SU-DHL-6 (cell line): ENCODE measurements around the gene KMT5C.

ENCODE experiments used
- H2AFZ ChIP-seq: fragments of 200-600 bp; sonication (generic); 2 replicates; pipeline ENCODE4 v1.6.1; 2014; ENCODE audit warnings: low read depth, mild to moderate bottlenecking, moderate library complexity, mixed read lengths, antibody characterized with exemption, low read length; ENCODE audit not compliant: severe bottlenecking
- H3F3A ChIP-seq: fragments of 200-600 bp; shearing (Covaris generic); 2 replicates; pipeline ENCODE4 v1.6.0; 2016; ENCODE audit warnings: antibody characterized with exemption, mild to moderate bottlenecking; ENCODE audit not compliant: insufficient read depth
- H3K27ac ChIP-seq: fragments of 200-600 bp; sonication (generic); 2 replicates; pipeline ENCODE4 v1.5.1; 2016; ENCODE audit warnings: low read depth, mild to moderate bottlenecking, low read length, moderate library complexity, mixed read lengths
- H3K27me3 ChIP-seq: fragments of 200-600 bp; sonication (generic), shearing (Covaris generic); 2 replicates; pipeline ENCODE4 v1.6.0; 2014; ENCODE audit warnings: mild to moderate bottlenecking, low read length
- H3K36me3 ChIP-seq: fragments of 200-600 bp; sonication (generic); 2 replicates; pipeline ENCODE4 v1.6.1; 2014; ENCODE audit warnings: mild to moderate bottlenecking, low read length, mixed read lengths
- H3K4me2 ChIP-seq: fragments of 300-600, 200-600 bp; shearing (Covaris generic), sonication (generic); 2 replicates; pipeline ENCODE4 v1.6.0; 2014; ENCODE audit warnings: low read length, low read depth, mild to moderate bottlenecking; ENCODE audit not compliant: poor library complexity, severe bottlenecking
- H3K4me3 ChIP-seq: fragments of 200-600 bp; sonication (generic); 2 replicates; pipeline ENCODE4 v1.5.1; 2014; ENCODE audit warnings: antibody characterized with exemption, low read length, mild to moderate bottlenecking, mixed read lengths; ENCODE audit not compliant: insufficient read depth, poor library complexity, severe bottlenecking
- H3K79me2 ChIP-seq: fragments of 200-600 bp; sonication (generic); 2 replicates; pipeline ENCODE4 v1.6.1; 2014; ENCODE audit warnings: mild to moderate bottlenecking, low read length, moderate library complexity; ENCODE audit not compliant: insufficient read depth
- H3K9ac ChIP-seq: fragments of 200-600 bp; sonication (generic); 2 replicates; pipeline ENCODE4 v1.7.0; 2014; ENCODE audit warnings: mild to moderate bottlenecking, low read length
- H3K9me2 ChIP-seq: fragments of 200-600 bp; sonication (generic); replicated peaks from 2 replicates; pipeline ENCODE4 v1.6.1; 2014; ENCODE audit warnings: low read length; ENCODE audit not compliant: insufficient read depth
- H3K9me3 ChIP-seq: fragments of 200-600 bp; sonication (generic); 2 replicates; pipeline ENCODE4 v1.6.1; 2014; ENCODE audit warnings: low read length, mixed read lengths; ENCODE audit not compliant: insufficient read depth
- H4K20me1 ChIP-seq: fragments of 200-600 bp; sonication (generic); 2 replicates; pipeline ENCODE4 v1.6.1; 2014; ENCODE audit warnings: low read depth, mild to moderate bottlenecking, antibody characterized with exemption, low read length, moderate library complexity, mixed read lengths
- EZH2phosphoT487 ChIP-seq: fragments of 200-600 bp; sonication (generic), shearing (Covaris generic); conservative IDR thresholded peaks from 2 replicates; pipeline ENCODE4 v1.6.1; 2018; ENCODE audit warnings: mild to moderate bottlenecking, antibody characterized with exemption, low read length, moderate library complexity, mixed read lengths
- TF ChIP-seq, protein P1 (sequence below): fragments of 200-600 bp; sonication (generic); IDR thresholded peaks from one replicate; pipeline ENCODE4 v1.5.1; 2017; ENCODE audit warnings: antibody characterized with exemption, mild to moderate bottlenecking, low read length, moderate library complexity; ENCODE audit not compliant: insufficient read depth, poor library complexity, severe bottlenecking

The KMT5C gene

GRCh38 chr19:55387736-55388497 is 48.2 kb downstream of the KMT5C start:
- peak overlapping the region; percentile 92 for H3K4me2 ChIP-seq
- no peaks in the 10 kb centered on the region for H3K27me3 ChIP-seq
- TF ChIP-seq EZH2phosphoT487, result no peak
- TF ChIP-seq, protein P1, sequence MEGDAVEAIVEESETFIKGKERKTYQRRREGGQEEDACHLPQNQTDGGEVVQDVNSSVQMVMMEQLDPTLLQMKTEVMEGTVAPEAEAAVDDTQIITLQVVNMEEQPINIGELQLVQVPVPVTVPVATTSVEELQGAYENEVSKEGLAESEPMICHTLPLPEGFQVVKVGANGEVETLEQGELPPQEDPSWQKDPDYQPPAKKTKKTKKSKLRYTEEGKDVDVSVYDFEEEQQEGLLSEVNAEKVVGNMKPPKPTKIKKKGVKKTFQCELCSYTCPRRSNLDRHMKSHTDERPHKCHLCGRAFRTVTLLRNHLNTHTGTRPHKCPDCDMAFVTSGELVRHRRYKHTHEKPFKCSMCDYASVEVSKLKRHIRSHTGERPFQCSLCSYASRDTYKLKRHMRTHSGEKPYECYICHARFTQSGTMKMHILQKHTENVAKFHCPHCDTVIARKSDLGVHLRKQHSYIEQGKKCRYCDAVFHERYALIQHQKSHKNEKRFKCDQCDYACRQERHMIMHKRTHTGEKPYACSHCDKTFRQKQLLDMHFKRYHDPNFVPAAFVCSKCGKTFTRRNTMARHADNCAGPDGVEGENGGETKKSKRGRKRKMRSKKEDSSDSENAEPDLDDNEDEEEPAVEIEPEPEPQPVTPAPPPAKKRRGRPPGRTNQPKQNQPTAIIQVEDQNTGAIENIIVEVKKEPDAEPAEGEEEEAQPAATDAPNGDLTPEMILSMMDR, result no peak
- H3K9me2 ChIP-seq, result no peaks in the 10 kb centered on the region
- peaks cover 21% of the 10 kb centered on the region for H3K79me2 ChIP-seq
- H3K9me3 ChIP-seq, result no peaks in the 10 kb centered on the region
- peaks cover 26% of the 10 kb centered on the region for H4K20me1 ChIP-seq
- H3K4me3 ChIP-seq, result peak overlapping the region; percentile 90
- H3K36me3 ChIP-seq, result peaks cover 31% of the 10 kb centered on the region
- H3K27ac ChIP-seq, result no peak overlapping the region
- H3K9ac ChIP-seq, result peak overlapping the region; percentile 98
- peaks cover 56% of the 10 kb centered on the region for H3F3A ChIP-seq
- H2AFZ ChIP-seq, result no peak overlapping the region

DNA sequence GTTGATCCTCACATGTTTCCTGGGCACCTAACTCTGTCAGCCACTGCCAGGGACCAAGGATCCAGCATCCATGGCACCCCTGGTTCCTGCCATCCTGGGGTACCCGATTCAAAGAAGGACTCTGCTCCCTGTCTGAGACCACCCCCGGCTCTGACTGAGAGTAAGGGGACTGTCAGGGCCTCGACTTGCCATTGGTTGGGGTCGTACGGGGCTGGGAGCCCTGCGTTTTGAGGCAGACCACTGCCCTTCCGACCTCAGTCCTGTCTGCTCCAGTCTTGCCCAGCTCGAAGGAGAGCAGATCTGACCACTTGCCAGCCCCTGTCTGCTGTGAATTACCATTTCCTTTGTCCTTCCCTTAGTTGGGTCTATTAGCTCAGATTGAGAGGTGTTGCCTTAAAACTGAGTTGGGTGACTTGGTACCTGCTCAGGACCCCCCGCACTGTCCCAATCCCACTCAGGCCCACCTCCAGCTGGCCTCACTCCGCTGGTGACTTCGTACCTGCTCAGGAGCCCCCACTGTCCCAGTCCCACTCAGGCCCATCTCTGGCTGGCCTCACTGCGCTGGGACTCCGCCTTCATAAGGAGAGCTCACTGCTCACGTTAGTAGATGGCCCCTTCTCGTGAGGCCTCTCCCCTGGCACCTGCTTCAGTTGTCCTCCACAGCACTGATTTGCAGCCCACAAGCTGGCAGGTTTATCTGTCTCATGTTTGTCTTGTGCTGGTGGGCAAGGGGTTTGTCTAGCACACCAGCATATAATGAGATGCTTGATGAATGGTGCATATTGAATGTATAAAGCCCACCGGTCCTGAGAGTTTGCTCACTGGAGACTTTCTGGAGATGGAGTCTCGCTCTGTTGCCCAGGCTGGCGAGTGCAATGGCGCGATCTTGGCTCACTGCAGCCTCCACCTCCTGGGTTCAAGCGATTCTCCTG is 50.0 kb downstream of the KMT5C start:
- H3K9me3 ChIP-seq, result no peaks in the 10 kb centered on the region
- H3K27ac ChIP-seq, result no peak overlapping the region

GRCh38 chr19:55390461-55390880 is 50.8 kb downstream of the KMT5C start:
- H3K9me3 ChIP-seq, result no peaks in the 10 kb centered on the region
- H3K9ac ChIP-seq, result no peak overlapping the region
- no peak overlapping the region for H3K4me3 ChIP-seq
- peaks cover 44% of the 10 kb centered on the region for H3F3A ChIP-seq
- H2AFZ ChIP-seq, result no peak overlapping the region
- TF ChIP-seq EZH2phosphoT487, result no peak
- TF ChIP-seq, protein P1, result no peak
- H3K27ac ChIP-seq, result no peak overlapping the region
- peaks cover 31% of the 10 kb centered on the region for H3K36me3 ChIP-seq
- no peaks in the 10 kb centered on the region for H3K27me3 ChIP-seq
- H3K79me2 ChIP-seq, result peaks cover 21% of the 10 kb centered on the region
- no peak overlapping the region for H3K4me2 ChIP-seq
- H4K20me1 ChIP-seq, result peaks cover 26% of the 10 kb centered on the region
- no peaks in the 10 kb centered on the region for H3K9me2 ChIP-seq

More for the DNA sequence above, 50.0 kb downstream of the KMT5C start:
- H3F3A ChIP-seq, result peaks cover 49% of the 10 kb centered on the region
- H3K4me2 ChIP-seq, result no peak overlapping the region
- H3K36me3 ChIP-seq, result peaks cover 31% of the 10 kb centered on the region
- no peaks in the 10 kb centered on the region for H3K9me2 ChIP-seq
- no peak overlapping the region for H2AFZ ChIP-seq
- no peak overlapping the region for H3K9ac ChIP-seq
- H3K79me2 ChIP-seq, result peaks cover 21% of the 10 kb centered on the region
- TF ChIP-seq, protein P1, result no peak
- TF ChIP-seq EZH2phosphoT487, result no peak
- peaks cover 26% of the 10 kb centered on the region for H4K20me1 ChIP-seq
- H3K4me3 ChIP-seq, result no peak overlapping the region
- H3K27me3 ChIP-seq, result no peaks in the 10 kb centered on the region
